ENCODE results near the gene LIPC.

The LIPC gene

DNA sequence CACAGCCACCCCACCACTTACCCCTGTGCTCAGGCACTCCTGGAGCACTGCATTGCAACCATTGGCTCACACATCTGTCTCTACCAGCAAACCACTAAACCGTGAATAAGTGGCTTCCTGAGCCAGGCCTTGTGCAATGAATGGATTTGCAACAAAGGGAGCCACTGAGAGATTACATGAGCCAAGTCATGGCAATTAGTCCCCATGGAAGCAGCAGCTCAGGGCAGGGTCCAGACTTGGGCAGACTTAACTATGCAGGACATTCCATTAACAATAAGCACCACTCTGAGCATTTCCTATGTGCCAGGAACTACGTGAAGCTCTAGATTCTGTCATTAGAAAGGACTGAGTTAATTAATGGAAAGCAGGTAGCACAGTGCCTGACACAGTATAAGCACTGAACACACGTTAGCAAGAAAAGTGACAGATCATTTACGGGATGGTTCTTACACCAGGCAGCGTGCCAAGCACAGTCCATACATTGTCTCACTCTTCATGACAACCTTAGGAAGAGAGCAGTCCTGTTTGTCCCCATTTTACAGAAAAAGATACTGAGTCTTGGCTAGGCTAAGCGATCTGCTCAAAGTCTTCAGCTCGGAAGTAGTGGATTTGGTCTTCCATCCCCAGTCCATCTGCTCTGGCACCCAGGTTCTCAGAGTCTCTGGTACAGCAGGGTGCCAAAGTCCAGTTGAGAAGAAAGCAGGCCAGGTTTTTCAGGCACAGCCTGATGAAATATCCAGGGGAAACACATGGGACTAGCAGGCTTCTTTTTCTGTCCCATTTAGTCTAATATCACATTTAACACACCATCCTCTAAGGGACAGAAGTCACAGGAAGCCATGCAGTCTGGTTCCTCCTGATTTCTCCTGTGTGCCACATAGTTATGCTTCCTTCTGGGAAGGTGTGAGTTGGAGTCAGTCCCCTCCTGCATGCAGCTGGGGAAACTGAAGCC is 44.1 kb downstream of the LIPC start:
- no peak overlapping the region for H3K4me3 ChIP-seq (ENCODE audit: low read depth, low read length)
- H3K36me3 ChIP-seq (ENCODE audit: control insufficient read depth, insufficient read depth, low read length), result no peaks in the 10 kb centered on the region
- H3K27ac ChIP-seq (ENCODE audit: low read depth, low read length), result no peak overlapping the region
- peaks cover 11% of the 10 kb centered on the region for H3K4me1 ChIP-seq (ENCODE audit: control insufficient read depth, insufficient read depth, low read length)
- no peaks in the 10 kb centered on the region for H3K9me3 ChIP-seq (ENCODE audit: control insufficient read depth, insufficient read depth, low read depth, low read length)
- H3K9ac ChIP-seq (ENCODE audit: low read length), result no peak overlapping the region
- no peaks in the 10 kb centered on the region for H3K27me3 ChIP-seq (ENCODE audit: control insufficient read depth, insufficient read depth, low read length)

DNA sequence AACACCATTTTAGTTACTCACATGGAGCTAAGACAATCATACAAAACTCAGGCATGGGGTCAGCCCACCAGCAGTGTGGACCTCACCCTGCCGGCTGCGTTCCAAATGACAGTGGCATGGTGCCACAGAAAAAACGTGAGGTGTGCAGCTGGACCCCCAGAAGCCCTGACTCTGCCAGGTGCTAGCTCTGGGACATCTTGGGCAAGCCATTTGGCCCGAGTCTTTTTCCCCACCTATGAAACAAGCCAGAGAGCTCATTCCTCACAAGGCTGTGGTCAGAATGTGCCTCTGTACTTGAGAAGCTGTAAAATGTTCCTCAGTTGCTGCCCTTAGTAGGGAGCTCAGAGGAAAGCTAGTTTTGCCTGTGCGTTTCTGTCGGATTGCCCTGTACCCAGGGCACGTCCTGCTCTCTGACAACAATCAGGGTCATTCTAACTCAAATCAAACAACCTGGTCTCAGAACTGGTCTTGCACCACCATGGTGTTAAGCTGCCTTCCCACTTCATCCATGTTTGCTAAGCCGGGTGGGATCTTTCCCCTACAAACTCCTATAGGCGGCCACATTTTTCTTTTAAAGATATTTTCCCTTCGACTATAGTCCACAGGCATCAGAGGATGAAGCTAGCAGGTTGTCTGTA is 44.9 kb downstream of the LIPC start:
- H3K36me3 ChIP-seq (ENCODE audit: control insufficient read depth, insufficient read depth, low read length), result no peaks in the 10 kb centered on the region
- no peak overlapping the region for H3K9ac ChIP-seq (ENCODE audit: low read length)
- peaks cover 11% of the 10 kb centered on the region for H3K4me1 ChIP-seq (ENCODE audit: control insufficient read depth, insufficient read depth, low read length)
- H3K4me3 ChIP-seq (ENCODE audit: low read depth, low read length), result no peak overlapping the region
- no peaks in the 10 kb centered on the region for H3K9me3 ChIP-seq (ENCODE audit: control insufficient read depth, insufficient read depth, low read depth, low read length)
- H3K27ac ChIP-seq (ENCODE audit: low read depth, low read length), result no peak overlapping the region
- no peaks in the 10 kb centered on the region for H3K27me3 ChIP-seq (ENCODE audit: control insufficient read depth, insufficient read depth, low read length)

DNA sequence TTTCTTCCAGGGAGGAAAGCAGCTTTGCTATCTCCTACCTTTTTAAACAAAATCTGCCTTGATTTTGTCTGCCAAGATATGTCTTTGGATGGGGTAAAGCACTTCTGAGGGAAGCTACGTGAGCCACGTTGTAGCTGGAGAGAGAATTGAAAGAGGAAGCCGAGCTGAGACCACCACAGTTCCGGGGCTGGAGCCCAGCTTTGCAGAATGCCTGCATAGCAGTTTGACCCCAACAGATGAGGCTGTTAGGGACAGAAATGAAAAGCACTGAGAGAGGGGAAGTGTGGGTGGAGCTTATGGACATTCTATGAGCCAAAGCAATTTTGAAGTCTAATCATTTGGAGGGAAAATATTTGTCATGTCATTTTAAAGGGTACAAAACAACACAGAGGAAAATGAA is 45.4 kb downstream of the LIPC start:
- no peak overlapping the region for H3K4me3 ChIP-seq (ENCODE audit: low read depth, low read length)
- peaks cover 11% of the 10 kb centered on the region for H3K4me1 ChIP-seq (ENCODE audit: control insufficient read depth, insufficient read depth, low read length)
- H3K27ac ChIP-seq (ENCODE audit: low read depth, low read length), result no peak overlapping the region

GRCh38 chr15:58478035-58478434 is 46.2 kb downstream of the LIPC start:
- no peaks in the 10 kb centered on the region for H3K36me3 ChIP-seq (ENCODE audit: control insufficient read depth, insufficient read depth, low read length)
- H3K9me3 ChIP-seq (ENCODE audit: control insufficient read depth, insufficient read depth, low read depth, low read length), result no peaks in the 10 kb centered on the region
- H3K27ac ChIP-seq (ENCODE audit: low read depth, low read length), result no peak overlapping the region
- H3K4me3 ChIP-seq (ENCODE audit: low read depth, low read length), result no peak overlapping the region
- peaks cover 6% of the 10 kb centered on the region for H3K4me1 ChIP-seq (ENCODE audit: control insufficient read depth, insufficient read depth, low read length)
- no peaks in the 10 kb centered on the region for H3K27me3 ChIP-seq (ENCODE audit: control insufficient read depth, insufficient read depth, low read length)
- H3K9ac ChIP-seq (ENCODE audit: low read length), result no peak overlapping the region

More for the DNA sequence above, 45.4 kb downstream of the LIPC start:
- H3K9me3 ChIP-seq (ENCODE audit: control insufficient read depth, insufficient read depth, low read depth, low read length), result no peaks in the 10 kb centered on the region
- H3K9ac ChIP-seq (ENCODE audit: low read length), result no peak overlapping the region
- H3K36me3 ChIP-seq (ENCODE audit: control insufficient read depth, insufficient read depth, low read length), result no peaks in the 10 kb centered on the region
- H3K27me3 ChIP-seq (ENCODE audit: control insufficient read depth, insufficient read depth, low read length), result no peaks in the 10 kb centered on the region

DNA sequence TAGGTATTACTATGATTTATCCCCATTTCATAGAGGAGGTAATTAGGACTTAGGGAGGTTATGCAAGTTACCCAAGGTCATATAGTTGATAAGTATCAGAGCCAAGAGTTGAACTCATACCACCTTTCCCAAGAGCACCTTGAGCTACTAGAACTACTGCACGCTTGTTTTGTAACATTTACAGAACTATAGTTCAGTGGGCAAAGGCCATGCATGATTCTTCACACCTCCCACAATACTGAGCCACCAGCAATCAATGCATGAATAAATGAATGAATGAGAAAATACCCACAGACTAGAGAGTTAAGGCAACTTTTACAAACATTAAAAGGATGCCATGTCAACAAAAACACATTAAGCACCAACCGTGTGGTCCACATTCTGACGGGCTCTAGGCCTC is 46.8 kb downstream of the LIPC start:
- Histone ChIP-seq H3K27me3 (ENCODE audit: control insufficient read depth, insufficient read depth, low read length) (no peaks in the 10 kb centered on the region), H3K4me1 (ENCODE audit: control insufficient read depth, insufficient read depth, low read length) (peaks cover under 1% of the 10 kb centered on the region; the same call in 1 of the 2 replicates), H3K4me3 (ENCODE audit: low read depth, low read length) (no peak overlapping the region), H3K27ac (ENCODE audit: low read depth, low read length) (no peak overlapping the region), H3K9me3 (ENCODE audit: control insufficient read depth, insufficient read depth, low read depth, low read length) (no peaks in the 10 kb centered on the region), H3K9ac (ENCODE audit: low read length) (no peak overlapping the region), H3K36me3 (ENCODE audit: control insufficient read depth, insufficient read depth, low read length) (no peaks in the 10 kb centered on the region)

GRCh38 chr15:58479941-58480340 is 48.1 kb downstream of the LIPC start:
- H3K4me1 ChIP-seq (ENCODE audit: control insufficient read depth, insufficient read depth, low read length), result no peaks in the 10 kb centered on the region
- H3K27ac ChIP-seq (ENCODE audit: low read depth, low read length), result no peak overlapping the region
- H3K4me3 ChIP-seq (ENCODE audit: low read depth, low read length), result no peak overlapping the region
- no peak overlapping the region for H3K9ac ChIP-seq (ENCODE audit: low read length)
- H3K9me3 ChIP-seq (ENCODE audit: control insufficient read depth, insufficient read depth, low read depth, low read length), result no peaks in the 10 kb centered on the region
- no peaks in the 10 kb centered on the region for H3K27me3 ChIP-seq (ENCODE audit: control insufficient read depth, insufficient read depth, low read length)
- H3K36me3 ChIP-seq (ENCODE audit: control insufficient read depth, insufficient read depth, low read length), result no peaks in the 10 kb centered on the region

- Histone ChIP-seq H3K36me3 (ENCODE audit: control insufficient read depth, insufficient read depth, low read length) (no peaks in the 10 kb centered on the region), H3K27me3 (ENCODE audit: control insufficient read depth, insufficient read depth, low read length) (no peaks in the 10 kb centered on the region), H3K4me1 (ENCODE audit: control insufficient read depth, insufficient read depth, low read length) (no peaks in the 10 kb centered on the region), H3K9me3 (ENCODE audit: control insufficient read depth, insufficient read depth, low read depth, low read length) (no peaks in the 10 kb centered on the region), H3K9ac (ENCODE audit: low read length) (no peak overlapping the region), H3K27ac (ENCODE audit: low read depth, low read length) (no peak overlapping the region), H3K4me3 (ENCODE audit: low read depth, low read length) (no peak overlapping the region)
Observed at GRCh38 chr15:58483376-58483775, 51.6 kb downstream of the LIPC start.

GRCh38 chr15:58484791-58485600 is 53.2 kb downstream of the LIPC start:
- H3K4me1 ChIP-seq (ENCODE audit: control insufficient read depth, insufficient read depth, low read length), result no peaks in the 10 kb centered on the region
- H3K36me3 ChIP-seq (ENCODE audit: control insufficient read depth, insufficient read depth, low read length), result no peaks in the 10 kb centered on the region
- H3K9me3 ChIP-seq (ENCODE audit: control insufficient read depth, insufficient read depth, low read depth, low read length), result peaks cover 9% of the 10 kb centered on the region
- H3K27me3 ChIP-seq (ENCODE audit: control insufficient read depth, insufficient read depth, low read length), result no peaks in the 10 kb centered on the region
- no peak overlapping the region for H3K27ac ChIP-seq (ENCODE audit: low read depth, low read length)
- no peak overlapping the region for H3K9ac ChIP-seq (ENCODE audit: low read length)
- no peak overlapping the region for H3K4me3 ChIP-seq (ENCODE audit: low read depth, low read length)

GRCh38 chr15:58486062-58486461 is 54.3 kb downstream of the LIPC start:
- Histone ChIP-seq H3K4me3 (ENCODE audit: low read depth, low read length) (no peak overlapping the region), H3K9ac (ENCODE audit: low read length) (no peak overlapping the region), H3K9me3 (ENCODE audit: control insufficient read depth, insufficient read depth, low read depth, low read length) (peaks cover 12% of the 10 kb centered on the region), H3K27me3 (ENCODE audit: control insufficient read depth, insufficient read depth, low read length) (no peaks in the 10 kb centered on the region), H3K36me3 (ENCODE audit: control insufficient read depth, insufficient read depth, low read length) (no peaks in the 10 kb centered on the region), H3K27ac (ENCODE audit: low read depth, low read length) (no peak overlapping the region), H3K4me1 (ENCODE audit: control insufficient read depth, insufficient read depth, low read length) (no peaks in the 10 kb centered on the region)

DNA sequence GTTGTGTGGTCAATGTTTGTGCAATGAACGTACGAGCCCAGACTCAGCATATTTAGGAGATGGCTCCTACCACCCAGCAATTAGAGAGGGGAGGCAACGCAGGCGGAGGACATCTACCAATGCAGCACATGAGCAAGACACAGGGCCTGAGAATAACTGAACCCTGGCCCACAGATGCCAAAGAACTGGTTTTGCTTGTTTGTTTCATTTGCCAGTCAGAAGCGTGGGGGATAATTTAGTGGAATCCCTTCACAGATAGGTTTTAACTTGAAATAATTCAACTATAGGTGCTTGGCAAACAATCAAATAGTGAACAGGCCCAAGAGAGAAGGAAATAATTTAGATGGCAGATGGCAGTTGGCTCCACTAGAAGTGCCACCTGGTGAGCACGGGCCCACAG is 54.8 kb downstream of the LIPC start:
- Histone ChIP-seq H3K9ac (ENCODE audit: low read length) (no peak overlapping the region), H3K9me3 (ENCODE audit: control insufficient read depth, insufficient read depth, low read depth, low read length) (peaks cover 12% of the 10 kb centered on the region), H3K27me3 (ENCODE audit: control insufficient read depth, insufficient read depth, low read length) (no peaks in the 10 kb centered on the region), H3K27ac (ENCODE audit: low read depth, low read length) (no peak overlapping the region), H3K4me3 (ENCODE audit: low read depth, low read length) (no peak overlapping the region), H3K36me3 (ENCODE audit: control insufficient read depth, insufficient read depth, low read length) (no peaks in the 10 kb centered on the region), H3K4me1 (ENCODE audit: control insufficient read depth, insufficient read depth, low read length) (no peaks in the 10 kb centered on the region)

Data from HUES6 (cell line).